OCI-LY1 (cell line): ENCODE data around the gene KREMEN2.

Source experiments
- CTCF ChIP-seq: fragments of 200-600 bp; sonication (generic), shearing (Covaris generic); IDR thresholded peaks from 2 replicates; pipeline ENCODE4 v1.5.1; 2017; ENCODE audit warnings: mild to moderate bottlenecking, antibody characterized with exemption, low read length, moderate library complexity, mixed read lengths
- EZH2 ChIP-seq: fragments of 200-600 bp; sonication (generic), shearing (Covaris generic); IDR thresholded peaks from 2 replicates; pipeline ENCODE4 v1.8.0; 2017; ENCODE audit warnings: borderline replicate concordance, mixed run types, mild to moderate bottlenecking, antibody characterized with exemption, low read length, moderate library complexity, mixed read lengths

GRCh38 chr16:3012828-3013420 is 48.8 kb downstream of the KREMEN2 start, which contains the start of gene CLDN9:
- TF ChIP-seq EZH2, result no peak
- no peak for TF ChIP-seq CTCF
